GM18526 (cell line): ENCODE measurements around the gene ROR2.

Experiments
- POLR2A ChIP-seq: IDR thresholded peaks from 3 replicates; pipeline ENCODE4 v1.6.1; 2011; ENCODE audit not compliant: insufficient read length; ENCODE audit errors: extremely low read depth

ROR2 gene

GRCh38 chr9:91815896-91816295 lies 134.1 kb downstream of the ROR2 start:
- no peak for TF ChIP-seq POLR2A

- TF ChIP-seq POLR2A: no peak
Observed at GRCh38 chr9:91814753-91815152, 135.3 kb downstream of the ROR2 start.

GRCh38 chr9:91814201-91814600 lies 135.8 kb downstream of the ROR2 start:
- TF ChIP-seq POLR2A: no peak

GRCh38 chr9:91813176-91813795 lies 136.7 kb downstream of the ROR2 start:
- TF ChIP-seq POLR2A: no peak

GRCh38 chr9:91812191-91812590 lies 137.8 kb downstream of the ROR2 start:
- TF ChIP-seq POLR2A: no peak

GRCh38 chr9:91811024-91811909 lies 138.8 kb downstream of the ROR2 start:
- no peak for TF ChIP-seq POLR2A

- TF ChIP-seq POLR2A: no peak
Observed at GRCh38 chr9:91810286-91810905, 139.6 kb downstream of the ROR2 start.

GRCh38 chr9:91809581-91810285 lies 140.3 kb downstream of the ROR2 start:
- no peak for TF ChIP-seq POLR2A

- TF ChIP-seq POLR2A: no peak
Observed at GRCh38 chr9:91807643-91808246, 142.3 kb downstream of the ROR2 start.

GRCh38 chr9:91805031-91805430 lies 145.0 kb downstream of the ROR2 start:
- TF ChIP-seq POLR2A: no peak

- TF ChIP-seq POLR2A: no peak
Observed at GRCh38 chr9:91803970-91804752, 145.9 kb downstream of the ROR2 start.

- TF ChIP-seq POLR2A: no peak
Observed at GRCh38 chr9:91803151-91803940, 146.7 kb downstream of the ROR2 start.

- no peak for TF ChIP-seq POLR2A
Observed at GRCh38 chr9:91802391-91802790, 147.6 kb downstream of the ROR2 start.
